HG03575 (cell line): Measurements from ENCODE around the gene PARP9.

Experiments used
- ATAC-seq: cut with Tn5 transposase; IDR thresholded peaks from one replicate; pipeline ENCODE4 v1.9.1; 2021; ENCODE audit not compliant: unreplicated experiment, insufficient number of reproducible peaks, low FRiP score; ENCODE audit errors: extremely low read depth

Gene PARP9

GRCh38 chr3:122564155-122564912, at the start of gene PARP9, which contains the start of gene DTX3L:
TSS of gene PARP9 (minus strand) at chr3:122564300. CDS start at chr3:122559620, 4,680 bp downstream.
TSS of gene DTX3L (plus strand) at chr3:122564338. CDS start at chr3:122564427, 89 bp downstream.
- no peak for ATAC-seq

DNA sequence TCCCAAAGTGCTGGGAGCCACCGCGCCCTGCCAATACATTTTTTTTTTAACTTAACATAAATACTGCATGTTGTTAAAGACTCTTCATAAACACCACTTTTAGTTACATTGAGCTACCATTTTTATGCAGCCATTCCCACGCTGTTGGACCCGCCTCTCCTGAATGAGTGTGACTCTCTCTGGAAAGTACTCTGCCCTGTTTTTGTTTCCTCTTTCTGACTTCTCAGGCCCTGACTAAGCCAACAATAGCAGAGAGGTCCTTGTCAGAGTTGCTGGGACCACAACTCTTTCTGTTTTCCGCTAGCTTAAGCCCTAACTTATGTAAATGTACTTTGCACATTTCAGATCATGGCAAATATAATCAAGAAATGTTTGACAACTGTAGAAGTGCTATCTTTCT, 48.6 kb upstream of the PARP9 start:
- ATAC-seq, result no peak

DNA sequence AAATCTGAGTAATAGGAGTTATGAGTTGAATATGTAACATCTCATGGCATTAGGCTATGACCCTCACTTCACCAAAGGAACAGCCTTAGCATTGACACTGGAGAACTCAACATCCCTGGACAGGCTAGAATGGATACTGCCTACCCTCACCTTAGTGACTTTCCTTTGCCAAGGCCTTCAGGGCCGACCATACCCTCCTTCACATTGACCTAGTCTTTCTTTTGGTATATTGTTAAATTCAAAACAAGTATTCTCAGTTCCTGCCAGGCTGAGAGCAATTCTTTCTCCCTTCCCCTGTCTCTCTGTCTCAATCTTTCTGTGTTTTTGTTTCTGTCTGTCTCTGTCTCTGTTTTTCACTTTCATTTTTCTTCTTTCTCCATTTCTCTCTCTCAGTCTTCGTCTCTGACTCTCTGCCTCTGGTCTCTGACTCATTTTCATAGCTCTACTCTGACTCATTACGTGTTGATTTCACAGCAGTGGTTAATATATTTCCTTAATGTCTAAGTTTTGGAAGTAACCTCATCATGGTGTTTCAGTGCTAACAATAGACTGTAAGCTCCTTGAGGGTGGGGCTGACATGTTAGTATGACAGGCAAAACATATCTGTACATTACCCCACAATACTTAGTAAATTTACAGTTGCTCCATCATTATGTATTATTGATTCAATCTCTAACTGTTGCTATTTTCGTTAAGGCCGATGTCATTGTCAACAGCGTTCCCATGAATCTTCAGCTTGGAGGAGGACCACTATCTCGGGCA, 45.9 kb upstream of the PARP9 start:
- ATAC-seq, result peak; percentile 94

GRCh38 chr3:122608916-122609315, 44.8 kb upstream of the PARP9 start:
- no peak for ATAC-seq

- no peak for ATAC-seq
Measured at GRCh38 chr3:122606330-122606729, 42.2 kb upstream of the PARP9 start.

DNA sequence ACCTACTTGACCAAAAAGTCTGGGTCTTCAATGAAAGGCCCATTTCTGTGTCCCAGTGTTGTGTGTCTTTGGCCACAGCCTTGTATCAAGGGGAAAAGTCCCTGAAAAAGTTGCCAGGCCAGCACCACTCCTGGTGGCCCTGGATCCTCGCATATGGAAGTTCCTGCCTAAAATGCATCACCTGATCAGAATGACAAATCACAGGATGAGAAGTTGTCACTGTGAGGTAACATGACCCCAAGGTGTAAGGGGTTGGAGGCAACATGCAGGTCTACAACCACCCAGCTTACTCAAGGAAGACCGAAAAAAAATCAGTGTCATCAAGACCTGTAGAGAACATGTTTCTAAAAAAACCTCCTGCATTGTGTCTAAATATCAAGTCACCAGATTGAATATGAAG, 39.0 kb upstream of the PARP9 start:
- no peak for ATAC-seq

GRCh38 chr3:122602011-122602710, 38.1 kb upstream of the PARP9 start:
- no peak for ATAC-seq

DNA sequence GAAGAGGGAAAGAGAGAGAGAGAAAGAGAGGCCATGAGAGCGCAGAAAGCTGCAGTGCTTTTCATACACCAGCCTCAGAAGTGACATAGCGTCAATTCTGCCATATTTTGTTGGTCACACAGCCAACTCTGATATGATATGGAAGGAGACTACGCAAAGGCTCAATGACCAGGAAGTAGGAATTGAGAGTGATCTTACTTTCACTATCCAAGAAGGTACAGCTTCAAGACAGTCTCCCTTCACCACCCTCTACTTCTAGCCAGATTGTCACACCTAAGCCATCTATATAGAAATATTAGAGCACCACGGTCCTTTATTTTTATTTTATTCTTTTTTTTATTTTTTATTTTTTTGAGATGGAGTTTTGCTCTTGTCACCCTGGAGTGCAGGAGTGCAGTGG, 34.5 kb upstream of the PARP9 start:
- ATAC-seq, result no peak

DNA sequence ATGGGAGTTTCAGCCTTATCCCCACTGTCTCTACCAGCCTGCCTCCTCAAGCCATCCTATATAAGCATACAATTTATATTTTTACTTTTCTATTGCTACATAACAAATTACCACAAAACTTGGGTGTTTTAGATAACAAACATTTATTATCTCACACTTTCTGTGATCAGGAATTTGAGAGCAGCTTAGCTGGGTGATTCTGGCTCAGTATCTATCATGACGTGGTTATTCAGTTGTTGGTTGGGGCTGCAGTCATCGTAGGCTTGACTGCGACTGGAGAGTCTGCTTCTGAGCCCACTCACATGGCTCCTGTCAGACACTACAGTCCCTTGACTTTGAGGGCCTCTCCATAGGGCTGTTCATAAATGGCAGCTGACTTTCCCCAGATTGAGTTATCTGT, 34.1 kb upstream of the PARP9 start:
- ATAC-seq, result no peak

- no peak for ATAC-seq
Measured at GRCh38 chr3:122594025-122594424, 29.9 kb upstream of the PARP9 start.

DNA sequence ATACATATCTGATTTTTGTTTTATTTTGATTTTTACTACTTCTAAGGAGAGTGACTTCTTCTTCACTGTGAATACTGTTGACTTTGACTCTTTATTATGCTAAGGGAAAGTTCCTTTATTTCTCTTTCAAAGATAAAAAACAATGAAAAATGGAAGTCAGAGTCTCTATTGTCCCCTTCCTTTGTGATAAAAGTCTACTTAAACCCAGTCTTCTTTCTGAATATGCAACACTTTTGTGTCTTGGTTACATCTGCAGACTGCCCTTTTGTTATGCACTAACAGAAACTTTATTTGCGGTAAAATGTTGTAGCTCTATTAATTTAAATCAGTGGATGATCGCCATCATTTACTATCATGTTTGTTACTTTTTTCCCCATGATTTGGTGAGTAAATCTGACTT, 26.5 kb upstream of the PARP9 start:
- ATAC-seq, result no peak

- no peak for ATAC-seq
Measured at GRCh38 chr3:122589297-122589696, 25.2 kb upstream of the PARP9 start.

DNA sequence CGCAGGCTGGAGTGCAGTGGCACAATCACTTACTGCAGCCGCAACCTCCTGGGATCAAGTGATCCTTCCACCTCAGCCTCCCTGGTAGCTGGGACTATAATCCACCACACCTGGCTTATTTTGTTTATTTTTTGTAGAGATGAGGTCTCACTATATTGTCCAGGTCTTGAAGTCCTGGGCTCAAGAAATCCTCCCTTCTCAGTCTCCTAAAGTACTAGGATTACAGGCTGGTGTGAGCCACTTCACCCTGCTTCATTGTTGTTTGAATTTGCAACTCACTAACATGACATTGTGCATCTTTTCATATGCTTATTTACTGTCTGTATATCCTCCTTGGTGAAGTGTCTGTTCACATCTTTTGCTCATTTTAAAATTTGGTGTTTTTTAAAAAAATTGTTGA, 23.5 kb upstream of the PARP9 start:
- ATAC-seq, result no peak

DNA sequence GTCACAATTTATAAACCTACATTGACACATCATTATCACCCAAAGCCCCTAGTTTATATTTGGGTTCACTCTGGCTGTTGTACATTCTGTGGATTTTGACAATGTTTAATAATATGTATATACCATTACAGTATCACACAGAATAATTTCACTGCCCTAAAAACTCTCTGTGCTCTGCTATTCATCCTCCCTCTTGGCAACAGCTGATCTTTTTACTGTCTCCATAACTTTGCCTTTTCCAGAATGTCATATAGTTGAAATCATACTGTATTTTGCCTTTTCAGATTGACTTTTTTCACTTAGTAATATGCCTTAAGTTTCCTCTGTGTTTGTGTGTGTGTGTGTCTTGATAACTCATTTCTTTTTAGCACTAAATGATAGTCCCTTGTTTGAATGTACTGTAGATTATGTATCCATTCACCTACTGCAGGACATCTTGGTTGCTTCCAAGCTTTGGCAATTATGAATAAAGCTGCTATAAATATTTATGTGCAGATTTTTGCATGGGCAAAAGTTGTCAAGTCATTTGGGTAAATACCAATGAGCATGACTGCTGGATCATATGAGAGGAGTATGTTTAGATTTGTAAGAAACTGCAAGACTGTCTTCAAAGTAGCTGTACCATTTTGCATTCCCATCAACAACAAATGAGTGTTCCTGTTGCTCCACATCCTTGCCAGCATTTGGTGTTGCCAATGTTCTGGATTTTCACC, 22.8 kb upstream of the PARP9 start:
- ATAC-seq, result no peak

DNA sequence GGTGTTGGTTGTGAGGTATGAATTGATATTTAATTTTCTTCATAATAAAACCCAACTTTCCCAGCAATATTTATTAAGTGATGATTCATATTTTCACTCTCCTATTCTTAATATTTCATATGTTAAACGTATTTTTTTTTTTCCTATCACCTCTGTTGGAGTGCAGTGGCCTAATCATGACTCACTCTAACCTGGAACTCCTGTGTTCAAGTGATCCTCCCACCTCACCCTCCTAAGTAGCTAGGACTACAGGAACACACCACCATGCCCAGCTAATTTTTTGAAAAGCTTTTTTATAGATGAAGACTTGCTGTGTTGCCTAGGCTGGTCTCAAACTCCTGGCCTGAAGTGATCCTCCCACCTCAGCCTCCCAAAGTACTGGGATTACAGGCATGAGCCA, 22.0 kb upstream of the PARP9 start:
- no peak for ATAC-seq

DNA sequence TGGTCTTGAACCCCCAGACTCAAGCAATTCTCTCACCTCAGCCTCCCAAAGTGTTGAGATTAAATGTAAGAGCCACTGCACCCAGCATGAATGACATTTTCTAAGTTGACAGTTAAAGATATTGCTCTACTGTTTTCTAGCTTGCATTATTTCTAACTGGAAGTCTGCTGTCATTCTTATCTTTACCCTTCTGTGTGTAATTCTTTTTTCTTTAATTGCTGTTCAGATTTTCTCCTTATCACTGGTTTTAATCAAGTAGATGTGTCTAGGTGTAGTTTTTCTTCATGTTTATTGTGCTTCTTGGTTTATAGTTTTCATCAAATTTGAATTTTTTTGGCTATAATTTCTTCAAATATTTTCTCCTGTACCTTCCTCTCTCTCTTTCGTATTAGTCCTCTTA, 18.3 kb upstream of the PARP9 start:
- no peak for ATAC-seq

GRCh38 chr3:122581622-122582021, 17.5 kb upstream of the PARP9 start:
- no peak for ATAC-seq

GRCh38 chr3:122580470-122580869, 16.4 kb upstream of the PARP9 start:
- ATAC-seq, result no peak

GRCh38 chr3:122578069-122578740, 14.1 kb upstream of the PARP9 start:
- ATAC-seq, result no peak
